NOMO-1 treated with DMSO at 0.1 percent for 48 hours (cell line): ENCODE measurements around the gene LRRC8D.

Experiments used
- DNase-seq: peaks from one replicate; lab custom pipeline; 2025; ENCODE audit not compliant: unreplicated experiment; lab: John Stamatoyannopoulos, UW

Gene LRRC8D

DNA sequence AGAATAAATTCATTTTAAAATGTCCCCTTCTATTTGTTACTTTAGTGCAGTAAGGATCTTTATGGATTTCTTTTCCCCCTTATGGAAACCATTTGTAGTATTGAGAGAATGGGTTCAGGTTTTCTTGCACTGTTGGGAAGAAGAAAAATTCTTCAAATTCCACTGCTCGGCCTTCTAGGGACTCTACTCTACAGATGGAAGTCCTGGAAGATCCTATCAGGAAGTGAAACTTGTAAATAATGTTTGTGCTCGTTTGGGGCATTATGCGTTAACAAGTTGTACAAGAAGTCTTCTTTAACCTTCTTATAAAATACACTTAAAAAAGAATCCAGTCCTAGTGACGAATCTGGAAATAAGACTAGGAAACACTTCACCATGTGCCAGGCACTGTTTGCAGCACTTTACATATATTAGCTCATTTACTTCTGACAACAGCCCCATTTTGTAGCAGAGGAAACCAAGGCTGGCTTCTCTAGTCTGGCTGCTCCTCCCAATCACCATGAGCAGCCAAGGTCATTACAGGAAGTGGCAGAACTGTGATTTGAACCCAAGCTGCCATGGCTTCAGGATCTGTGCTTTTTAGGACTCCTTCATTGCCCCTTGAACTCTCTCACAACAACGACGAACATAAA lies 11.8 kb downstream of the LRRC8D start:
- DNase-seq, result no peak

DNA sequence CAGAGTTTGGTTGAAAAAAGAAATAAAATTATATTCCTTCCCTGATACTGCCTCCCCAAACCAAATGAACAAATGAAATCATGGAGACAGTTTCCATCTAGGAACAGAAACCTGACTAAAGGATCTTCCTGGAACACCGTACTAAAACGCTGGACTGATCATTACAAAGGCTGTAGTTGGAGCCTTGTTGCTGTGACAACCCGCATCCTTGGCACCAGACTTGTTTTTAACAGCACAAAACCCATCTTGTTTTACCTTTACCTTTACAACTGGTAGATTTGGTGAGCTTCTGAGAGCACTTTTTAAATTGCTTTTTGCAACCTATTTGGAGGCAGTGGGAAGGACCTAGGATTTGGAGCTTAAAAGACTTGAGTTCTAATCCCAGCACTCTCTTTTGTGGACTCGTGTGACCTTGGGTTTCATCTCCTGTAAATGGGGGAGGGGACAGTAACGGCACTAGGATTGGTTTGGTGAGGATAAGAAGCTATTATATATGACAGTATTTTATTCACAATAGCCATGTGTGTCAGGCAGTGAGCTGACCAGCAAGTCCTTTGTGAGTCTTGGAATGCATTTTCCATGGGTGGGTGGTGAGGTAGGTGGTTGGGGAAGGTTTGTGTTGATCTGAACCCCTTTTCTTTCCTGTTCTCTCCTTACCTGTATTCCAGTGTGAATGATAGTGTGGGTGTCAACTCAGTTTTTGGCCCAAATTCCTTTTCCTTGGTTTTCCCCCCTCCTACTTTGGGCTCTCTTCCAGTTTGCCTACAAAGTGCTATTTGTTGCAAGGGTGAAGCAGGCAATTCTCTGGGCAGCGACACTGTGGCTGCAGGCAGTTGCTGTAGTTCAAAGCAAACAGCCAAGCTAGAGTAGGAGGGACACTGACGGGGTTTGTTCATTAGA lies 12.6 kb downstream of the LRRC8D start:
- DNase-seq, result no peak

- DNase-seq, result no peak
Measured at GRCh38 chr1:89834083-89834704, 13.4 kb downstream of the LRRC8D start.

DNA sequence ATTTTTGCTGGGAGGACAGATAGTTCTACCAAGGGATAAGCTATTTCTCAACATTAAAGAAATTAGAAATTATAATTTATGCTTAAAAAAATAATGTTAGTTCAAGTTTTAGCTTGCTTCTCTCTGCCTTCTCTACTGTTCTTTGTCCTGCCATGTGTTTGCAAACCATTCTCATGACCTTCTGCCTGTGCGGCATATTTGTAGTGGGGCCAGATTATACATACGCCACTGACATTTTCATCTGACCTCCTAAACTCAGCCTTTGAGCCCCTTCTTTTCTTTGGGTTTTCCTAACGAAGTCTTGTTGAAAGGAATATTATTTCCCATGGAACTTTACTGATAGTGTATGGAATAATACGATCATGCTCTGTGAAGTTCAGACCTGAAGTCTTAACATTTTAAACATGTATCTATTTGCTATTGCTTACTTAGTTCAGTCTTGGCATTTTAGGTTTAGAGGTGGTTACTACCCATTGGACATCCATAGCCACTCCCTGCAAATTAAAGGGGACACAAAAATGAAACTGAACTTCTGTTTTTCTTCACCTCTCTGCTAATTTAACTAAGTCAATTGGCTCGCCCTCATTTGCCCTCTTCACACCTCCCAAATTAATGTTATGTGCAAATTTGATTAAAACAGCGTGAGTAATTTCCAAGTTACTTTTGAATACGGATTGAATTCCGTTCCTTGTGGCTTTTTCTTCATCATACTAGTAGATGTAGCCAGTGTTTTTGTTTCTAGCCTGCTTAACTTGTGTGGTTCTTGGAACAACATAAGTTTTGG lies 15.6 kb downstream of the LRRC8D start:
- peak; percentile 20 for DNase-seq

DNA sequence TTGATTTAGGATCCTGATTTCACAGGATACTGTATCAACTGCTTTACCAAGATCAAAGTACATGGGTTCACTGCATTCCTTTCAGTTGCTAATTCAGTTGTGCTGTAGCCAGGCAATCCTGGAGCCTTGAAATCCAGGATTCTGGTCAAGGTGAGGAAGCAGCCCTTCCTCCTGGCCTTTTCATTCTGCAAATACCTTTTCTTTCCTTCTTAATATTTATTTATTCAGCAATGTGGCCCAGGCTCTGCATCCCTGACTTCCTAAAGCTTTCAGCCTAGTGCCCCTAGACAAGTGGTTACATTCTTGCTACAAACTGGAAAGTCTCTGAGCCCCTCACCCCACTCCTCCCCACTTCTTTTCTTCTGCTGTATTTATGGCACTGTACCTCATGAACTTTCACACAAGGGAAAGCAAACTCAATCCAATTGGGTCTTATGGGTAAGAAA lies 16.2 kb downstream of the LRRC8D start:
- DNase-seq, result no peak

GRCh38 chr1:89837510-89837909 lies 16.7 kb downstream of the LRRC8D start:
- no peak for DNase-seq

- no peak for DNase-seq
Measured at GRCh38 chr1:89839516-89839915, 18.7 kb downstream of the LRRC8D start.

GRCh38 chr1:89841507-89841906 lies 20.7 kb downstream of the LRRC8D start:
- no peak for DNase-seq

GRCh38 chr1:89842567-89843272 lies 21.9 kb downstream of the LRRC8D start:
- peak; percentile 39 for DNase-seq

- peak; percentile 74 for DNase-seq
Measured at GRCh38 chr1:89843273-89844130, 22.7 kb downstream of the LRRC8D start.

- no peak for DNase-seq
Measured at GRCh38 chr1:89844241-89844807, 23.5 kb downstream of the LRRC8D start.

GRCh38 chr1:89844860-89845259 lies 24.0 kb downstream of the LRRC8D start:
- DNase-seq, result no peak

DNA sequence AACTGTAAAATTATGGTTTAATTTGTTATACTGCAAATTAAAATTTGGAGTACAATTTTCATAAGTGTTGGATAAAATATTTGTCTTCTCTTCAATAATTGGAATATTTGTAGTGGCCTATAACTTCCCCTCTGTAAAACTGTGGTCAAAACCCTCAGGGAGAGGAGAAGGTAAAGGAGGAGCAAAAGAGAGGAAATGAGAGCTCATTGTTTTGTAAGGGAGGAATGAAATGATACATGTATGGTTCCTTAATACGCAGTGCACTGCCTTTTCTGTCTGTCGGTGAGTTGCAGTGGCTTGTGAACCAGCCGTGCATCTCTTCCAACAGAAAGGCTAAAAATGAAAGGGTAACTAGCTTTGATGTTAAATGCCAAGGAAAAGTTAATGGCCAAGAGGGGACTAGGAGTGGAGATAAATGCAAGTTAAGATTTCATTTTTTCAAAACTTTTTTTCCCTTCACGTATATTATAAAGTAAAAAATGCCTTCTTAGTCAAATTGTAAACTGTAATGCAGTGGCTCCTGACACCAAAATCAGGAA lies 26.4 kb downstream of the LRRC8D start:
- peak; percentile 65 for DNase-seq

GRCh38 chr1:89850844-89851415 lies 30.1 kb downstream of the LRRC8D start:
- DNase-seq, result no peak

DNA sequence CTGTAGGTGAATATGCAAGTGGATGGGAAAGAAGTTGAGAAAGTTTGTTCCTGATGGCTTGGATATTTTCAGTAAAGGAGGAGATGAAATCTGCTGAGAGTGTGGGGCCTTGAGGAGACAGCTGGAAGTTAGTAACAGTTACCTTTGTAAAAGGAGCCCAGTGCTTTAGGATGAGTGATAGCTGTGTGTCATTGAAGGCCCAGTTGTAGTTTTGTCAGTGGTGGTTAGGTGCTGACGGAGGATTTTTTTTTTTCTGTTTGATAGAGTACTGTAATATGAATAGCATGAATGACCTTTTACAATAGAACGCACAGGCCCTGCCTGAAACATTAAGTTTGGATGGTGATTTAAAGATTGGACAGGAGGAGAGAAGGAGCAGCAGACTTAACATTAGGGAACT lies 33.3 kb downstream of the LRRC8D start:
- DNase-seq, result no peak

DNA sequence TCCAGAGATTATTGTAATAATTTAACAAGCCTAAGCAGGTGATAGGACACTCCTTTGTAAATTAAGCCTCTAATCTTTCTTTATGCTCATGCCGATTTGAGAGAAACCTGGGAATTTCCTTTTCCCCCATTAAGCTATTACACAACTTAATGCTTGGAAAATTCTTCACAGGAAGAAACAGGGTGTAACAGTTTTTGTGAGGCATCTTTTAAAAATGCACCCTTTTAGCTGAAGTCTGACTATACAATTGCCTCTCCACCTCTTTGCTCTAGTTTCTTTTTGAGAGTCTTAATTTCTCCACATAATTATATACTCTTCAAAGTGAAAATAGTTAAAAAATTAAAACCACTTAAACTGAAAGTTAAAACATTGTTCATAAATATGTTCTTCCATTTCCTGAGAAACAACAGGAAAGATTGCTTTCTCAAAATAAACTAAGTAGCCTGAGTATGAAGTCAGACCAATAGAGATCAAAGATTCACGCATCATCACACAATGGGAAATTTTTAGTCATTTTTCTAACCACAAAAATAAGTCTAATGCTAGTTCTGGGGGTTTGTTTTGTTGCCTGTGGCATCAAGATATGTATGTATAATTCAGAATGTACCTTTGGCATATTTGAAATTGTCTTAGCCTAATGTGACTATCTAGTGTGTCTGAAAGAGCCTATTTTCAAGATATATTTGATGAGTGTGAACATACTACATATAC lies 34.7 kb downstream of the LRRC8D start:
- DNase-seq, result no peak

DNA sequence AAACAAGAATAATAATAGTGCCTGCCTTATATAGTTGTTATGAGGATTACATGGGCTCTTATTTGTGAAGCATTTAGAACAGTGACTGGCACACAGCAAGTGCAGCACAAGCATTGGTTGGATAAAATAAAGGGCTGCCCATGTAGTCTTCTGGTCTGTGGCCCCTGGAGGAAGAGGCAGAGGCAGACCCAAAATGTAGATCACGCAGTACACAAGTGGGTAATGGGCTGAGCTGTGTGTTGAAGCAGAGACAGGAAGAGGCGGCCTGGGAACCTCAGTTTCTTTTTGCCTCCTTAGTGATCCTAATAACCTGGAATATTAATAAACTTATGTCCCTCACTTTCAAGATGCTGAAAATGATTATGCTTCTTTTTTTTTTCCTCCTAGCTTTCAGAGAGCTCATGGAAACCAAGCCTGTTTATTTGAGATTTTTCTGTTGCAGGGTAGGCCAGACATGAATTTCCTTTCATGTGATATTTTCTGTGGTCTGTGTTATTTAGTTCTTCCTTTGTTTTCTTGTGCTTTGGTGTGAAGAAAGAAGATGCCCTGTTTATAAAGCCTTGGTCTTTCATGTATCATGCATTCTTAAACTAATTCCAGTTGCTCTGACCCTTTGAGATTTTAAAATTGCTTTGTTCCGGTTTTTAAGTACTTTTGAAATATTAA lies 42.5 kb downstream of the LRRC8D start:
- DNase-seq, result no peak
